NB4 (cell line): ENCODE results near the gene OGN.

Experiments used
- CTCF ChIP-seq: IDR thresholded peaks from one replicate; pipeline ENCODE4 v1.5.1; 2012; ENCODE audit warnings: low read depth, low read length
- MYC ChIP-seq: IDR thresholded peaks from 2 replicates; pipeline ENCODE4 v1.6.1; 2011; ENCODE audit warnings: low read depth, low read length
- POLR2A ChIP-seq: IDR thresholded peaks from 2 replicates; pipeline ENCODE4 v1.6.1; 2011; ENCODE audit warnings: mild to moderate bottlenecking; ENCODE audit not compliant: insufficient read length; ENCODE audit errors: extremely low read depth
- TF ChIP-seq, protein P1 (sequence below): IDR thresholded peaks from 2 replicates; pipeline ENCODE4 v1.6.1; 2011; ENCODE audit warnings: low read depth, low read length

- no peak for TF ChIP-seq CTCF
- TF ChIP-seq, protein P1, sequence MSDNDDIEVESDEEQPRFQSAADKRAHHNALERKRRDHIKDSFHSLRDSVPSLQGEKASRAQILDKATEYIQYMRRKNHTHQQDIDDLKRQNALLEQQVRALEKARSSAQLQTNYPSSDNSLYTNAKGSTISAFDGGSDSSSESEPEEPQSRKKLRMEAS, result no peak
- TF ChIP-seq POLR2A, result no peak
- no peak for TF ChIP-seq MYC
These were observed 23.8 kb downstream of the OGN start for GRCh38 chr9:92380603-92381002.
